GM23338 (cell line): Measurements from ENCODE around the gene CRACR2A. TPM values are rescaled to one million over a fixed set of nuclear protein-coding genes. Genes with fewer than 3 reads are reported as not detected.

Source experiments
- ATAC-seq: fragments of 200-7000 bp; cut with Tn5 transposase; 3 replicates; pipeline ENCODE4 v1.9.1; 2020
- DNase-seq: peaks from one replicate; pipeline ENCODE4 v3.0.0-alpha.2; 2015; ENCODE audit warnings: low spot score
- H2AFZ ChIP-seq: fragments of 200-600 bp; sonication (generic); 2 replicates; pipeline ENCODE4 v1.8.0; 2016; ENCODE audit warnings: antibody characterized with exemption, mild to moderate bottlenecking, moderate library complexity
- H3F3A ChIP-seq: fragments of 200-600 bp; sonication (generic); replicated peaks from 2 replicates; pipeline ENCODE4 v1.8.0; 2017; ENCODE audit warnings: antibody characterized with exemption, mixed run types, low read depth
- H3K27ac ChIP-seq: fragments of 200-600 bp; sonication (generic); 2 replicates; pipeline ENCODE4 v1.6.1; 2016; ENCODE audit warnings: low read depth
- H3K27me3 ChIP-seq: fragments of 200-600 bp; sonication (generic); 2 replicates; pipeline ENCODE4 v1.8.0; 2016; ENCODE audit warnings: mild to moderate bottlenecking, mixed run types, moderate library complexity; ENCODE audit not compliant: insufficient read depth
- H3K36me3 ChIP-seq: fragments of 200-600 bp; sonication (generic); 2 replicates; pipeline ENCODE4 v1.8.0; 2016; ENCODE audit warnings: mild to moderate bottlenecking; ENCODE audit not compliant: insufficient read depth
- H3K4me1 ChIP-seq: fragments of 200-600 bp; sonication (generic); 2 replicates; pipeline ENCODE4 v1.8.0; 2016; ENCODE audit warnings: mild to moderate bottlenecking, moderate library complexity; ENCODE audit not compliant: insufficient read depth
- H3K4me2 ChIP-seq: fragments of 200-600 bp; sonication (generic); 2 replicates; pipeline ENCODE4 v1.7.1; 2017; ENCODE audit warnings: mixed run types
- H3K4me3 ChIP-seq: fragments of 200-600 bp; sonication (generic); 2 replicates; pipeline ENCODE4 v1.6.1; 2016; ENCODE audit warnings: mixed run types
- H3K79me2 ChIP-seq: fragments of 200-600 bp; sonication (generic); replicated peaks from 2 replicates; pipeline ENCODE4 v1.8.0; 2017; ENCODE audit warnings: mild to moderate bottlenecking; ENCODE audit not compliant: insufficient read depth
- H3K9me2 ChIP-seq: fragments of 200-600 bp; sonication (generic); 2 replicates; pipeline ENCODE4 v1.8.0; 2017; ENCODE audit not compliant: insufficient read depth
- H4K20me1 ChIP-seq: fragments of 200-600 bp; sonication (generic); replicated peaks from 2 replicates; pipeline ENCODE4 v1.8.0; 2017; ENCODE audit warnings: mild to moderate bottlenecking; ENCODE audit not compliant: insufficient read depth
- H3K27ac Mint-ChIP-seq: 2 replicates; pipeline ENCODE4 v1.8.0; 2020; ENCODE audit warnings: inconsistent platforms, mild to moderate bottlenecking, moderate library complexity, mixed read lengths
- H3K27me3 Mint-ChIP-seq: 3 replicates; pipeline ENCODE4 v1.8.0; 2022; ENCODE audit warnings: low read depth, mild to moderate bottlenecking, moderate library complexity, mixed read lengths, inconsistent platforms; ENCODE audit not compliant: insufficient read depth, poor library complexity
- H3K36me3 Mint-ChIP-seq: 3 replicates; pipeline ENCODE4 v1.8.0; 2021; ENCODE audit warnings: low read depth, mild to moderate bottlenecking, inconsistent platforms, moderate library complexity, mixed read lengths
- H3K4me1 Mint-ChIP-seq: 3 replicates; pipeline ENCODE4 v1.8.0; 2020; ENCODE audit warnings: mild to moderate bottlenecking, inconsistent platforms, mixed read lengths
- H3K4me3 Mint-ChIP-seq: 3 replicates; pipeline ENCODE4 v1.8.0; 2021; ENCODE audit warnings: moderate library complexity, mild to moderate bottlenecking, inconsistent platforms, mixed read lengths
- H3K9me3 Mint-ChIP-seq: 3 replicates; pipeline ENCODE4 v1.8.0; 2020; ENCODE audit warnings: moderate library complexity, mild to moderate bottlenecking, inconsistent platforms, mixed read lengths
- CTCF ChIP-seq, 2 experiments: fragments of 200-600 bp in 1 of 2; sonication (generic) in 1 of 2; conservative IDR thresholded peaks; 2 replicates each; pipeline versions ENCODE4 v1.5.1 to v1.6.1; 2016 to 2017; ENCODE audit warnings: antibody characterized with exemption in 2 of 2, low read depth in 2 of 2, mild to moderate bottlenecking in 2 of 2, moderate library complexity in 1 of 2
- ETS1 ChIP-seq: IDR thresholded peaks from 2 replicates; pipeline ENCODE4 v1.6.1; 2016; ENCODE audit warnings: antibody characterized with exemption
- EZH2phosphoT487 ChIP-seq: fragments of 200-600 bp; sonication (generic); IDR thresholded peaks from one replicate; pipeline ENCODE4 v1.8.1; 2018; ENCODE audit warnings: antibody characterized with exemption; ENCODE audit not compliant: unreplicated experiment
- NANOG ChIP-seq: IDR thresholded peaks from 2 replicates; pipeline ENCODE4 v1.6.1; 2016; ENCODE audit warnings: antibody characterized with exemption, borderline replicate concordance
- REST ChIP-seq: IDR thresholded peaks from one replicate; pipeline ENCODE4 v1.6.1; 2018; ENCODE audit warnings: antibody characterized with exemption; ENCODE audit not compliant: unreplicated experiment
- ZNF462 ChIP-seq: fragments of 250-450 bp; sonication (Bioruptor Pico); IDR thresholded peaks from 2 replicates; pipeline ENCODE4 v1.5.0; 2020; ENCODE audit warnings: mild to moderate bottlenecking, moderate library complexity
- polyA plus RNA-seq: library from polyadenylated mRNA; unstranded; fragments of >200 nt; fragmentation: Nextera tagmentation; extraction: Ambion mirVana; gene quantifications from 2 replicates; pipeline ENCODE4 v1.2.1, GENCODE V29; 2016
- total RNA-seq: library from RNA; depleted of rRNA; stranded (reverse); fragments of >200 nt; shearing (Covaris generic); gene quantifications from 2 replicates; pipeline ENCODE4 v1.2.3, GENCODE V29; 2014

The CRACR2A gene
- total and polyA plus RNA-seq, 2 experiments from 2014 or later = 1.5 to 3.0 TPM

- Histone ChIP-seq H3K4me2 (no peak overlapping the region), H3K4me1 (peaks cover 5% of the 10 kb centered on the region), H3K79me2 (no peaks in the 10 kb centered on the region), H3K4me3 (no peak overlapping the region), H3F3A (peaks cover 2% of the 10 kb centered on the region; the same call in 1 of the 2 replicates), H3K27ac (no peak overlapping the region), H2AFZ (no peak overlapping the region), H3K27me3 (peaks cover 6% of the 10 kb centered on the region; the same call in 1 of the 2 replicates), H4K20me1 (no peaks in the 10 kb centered on the region), H3K9me2 (no peaks in the 10 kb centered on the region), H3K36me3 (no peaks in the 10 kb centered on the region)
- peaks cover 13% of the 10 kb centered on the region for H3K27me3 Mint-ChIP-seq
- no peaks in the 10 kb centered on the region for H3K36me3 Mint-ChIP-seq
- peaks cover 7% of the 10 kb centered on the region for H3K4me1 Mint-ChIP-seq
- H3K9me3 Mint-ChIP-seq = no peaks in the 10 kb centered on the region; the same call in 2 of the 3 replicates
- TF ChIP-seq REST (no peak), CTCF (conservative IDR thresholded peaks at IDR 0.05; ENCODE audit: low read depth in 2 of 2) (no peak), ETS1 (no peak), NANOG (no peak), ZNF462 (no peak), EZH2phosphoT487 (no peak)
- no peak overlapping the region for H3K27ac Mint-ChIP-seq
- DNase-seq (no peak), ATAC-seq (no peak)
- H3K4me3 Mint-ChIP-seq = no peak overlapping the region
Measured at GRCh38 chr12:3757261-3757660, 4.4 kb upstream of the CRACR2A start.
